Body of pancreas (tissue), 4 donors: ENCODE data around the gene CST6. TPM values are rescaled to one million over a fixed set of nuclear protein-coding genes. Genes with fewer than 3 reads are reported as not detected.

Experiments used
- ATAC-seq: fragments of 150-250 bp; one replicate; pipeline ENCODE4 v1.9.1; 2016
- DNase-seq, 4 donors: peaks; one replicate each; pipeline ENCODE4 v3.0.0-alpha.2; 2019
- H3K27ac ChIP-seq, 4 donors: fragments of 200-600 bp; sonication (generic); 1 replicate in 3 of 4; 2 replicates in 1 of 4; pipeline versions ENCODE4 v1.5.1 to v1.6.1; 2016 to 2019; ENCODE audit warnings: mild to moderate bottlenecking in 1 of 4, mixed read lengths in 1 of 4, moderate library complexity in 1 of 4
- H3K27me3 ChIP-seq, 2 donors: fragments of 200-600 bp; sonication (generic); one replicate each; pipeline ENCODE4 v1.6.0; 2016; ENCODE audit warnings: mild to moderate bottlenecking in 1 of 2
- H3K36me3 ChIP-seq, 2 donors: fragments of 200-600 bp; sonication (generic); replicated peaks in 1 of 2; 2 replicates each; pipeline ENCODE4 v1.5.1; 2016; ENCODE audit warnings: low read depth in 2 of 2; ENCODE audit not compliant: insufficient read depth in 1 of 2
- H3K4me1 ChIP-seq: fragments of 200-600 bp; sonication (generic); one replicate; pipeline ENCODE4 v1.6.0; 2016
- H3K4me3 ChIP-seq, 2 donors: fragments of 200-600 bp; sonication (generic); 1 replicate in 1 of 2; 2 replicates in 1 of 2; pipeline ENCODE4 v1.5.1; 2016 to 2019
- H3K9me3 ChIP-seq, 3 donors: fragments of 200-600 bp; sonication (generic); 1 replicate in 2 of 3; 2 replicates in 1 of 3; pipeline ENCODE4 v1.5.1; 2016
- POLR2A ChIP-seq, 3 donors: fragments of 450-650 bp; IDR thresholded peaks; one replicate each; pipeline ENCODE4 v1.6.1; 2016; ENCODE audit warnings: antibody characterized with exemption in 3 of 3, mild to moderate bottlenecking in 2 of 3
- WGBS, 2 donors: methylation state at CpG; one replicate each; pipeline ENCODE4 v1.1.5; 2017; 5-methylcytosine and 5-hydroxymethylcytosine counted together
- intact Hi-C: fragments of 100-400 bp; cut with DNase I; formaldehyde crosslinking; loops from one replicate; pipeline ENCODE4 v1.15.1; 2023
- total RNA-seq, 2 donors: library from RNA; depleted of rRNA; stranded (reverse); fragments of >200 nt; gene quantifications; one replicate each; pipeline ENCODE4 v1.1.0, GENCODE V29; 2016
- TF ChIP-seq, protein P1 (sequence below), 7 experiments: fragments of 450-650 bp in 4 of 7; fragments of 200-600 bp in 3 of 7; sonication (generic) in 3 of 7; IDR thresholded peaks; one replicate each; pipeline ENCODE4 v1.5.1; 2016 to 2019; ENCODE audit warnings: antibody characterized with exemption in 7 of 7

CST6 gene, protein sequence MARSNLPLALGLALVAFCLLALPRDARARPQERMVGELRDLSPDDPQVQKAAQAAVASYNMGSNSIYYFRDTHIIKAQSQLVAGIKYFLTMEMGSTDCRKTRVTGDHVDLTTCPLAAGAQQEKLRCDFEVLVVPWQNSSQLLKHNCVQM
- total RNA-seq: not detected

- H3K36me3 ChIP-seq: no peaks in the 10 kb centered on the region
- ATAC-seq: peak; percentile 31
- no peak within 1 kb of the TSS for H3K4me3 ChIP-seq
- H3K9me3 ChIP-seq: no peaks in the 10 kb centered on the region
- no peak for DNase-seq
- no peaks in the 10 kb centered on the region for H3K4me1 ChIP-seq
- H3K27ac ChIP-seq: peak within 1 kb of the TSS in 3 of 4 donors; percentile 45 to 51 (median 49)
- TF ChIP-seq, protein P1, sequence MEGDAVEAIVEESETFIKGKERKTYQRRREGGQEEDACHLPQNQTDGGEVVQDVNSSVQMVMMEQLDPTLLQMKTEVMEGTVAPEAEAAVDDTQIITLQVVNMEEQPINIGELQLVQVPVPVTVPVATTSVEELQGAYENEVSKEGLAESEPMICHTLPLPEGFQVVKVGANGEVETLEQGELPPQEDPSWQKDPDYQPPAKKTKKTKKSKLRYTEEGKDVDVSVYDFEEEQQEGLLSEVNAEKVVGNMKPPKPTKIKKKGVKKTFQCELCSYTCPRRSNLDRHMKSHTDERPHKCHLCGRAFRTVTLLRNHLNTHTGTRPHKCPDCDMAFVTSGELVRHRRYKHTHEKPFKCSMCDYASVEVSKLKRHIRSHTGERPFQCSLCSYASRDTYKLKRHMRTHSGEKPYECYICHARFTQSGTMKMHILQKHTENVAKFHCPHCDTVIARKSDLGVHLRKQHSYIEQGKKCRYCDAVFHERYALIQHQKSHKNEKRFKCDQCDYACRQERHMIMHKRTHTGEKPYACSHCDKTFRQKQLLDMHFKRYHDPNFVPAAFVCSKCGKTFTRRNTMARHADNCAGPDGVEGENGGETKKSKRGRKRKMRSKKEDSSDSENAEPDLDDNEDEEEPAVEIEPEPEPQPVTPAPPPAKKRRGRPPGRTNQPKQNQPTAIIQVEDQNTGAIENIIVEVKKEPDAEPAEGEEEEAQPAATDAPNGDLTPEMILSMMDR (IDR thresholded peaks at IDR 0.05): no peak
- 6% methylated on average over 61 of the region's 61 CpGs; no CpG with 5 or more reads in 1 of the 2 donors for WGBS, 2 donors
- intact Hi-C loops: no loop called here
- H3K27me3 ChIP-seq: no peaks in the 10 kb centered on the region
Observed at GRCh38 chr11:66011785-66012303, at the start of gene CST6. Gene CST6, plus strand, starts transcription at chr11:66012008. Its CDS starts 37 bp downstream, at chr11:66012045.

GRCh38 chr11:65962141-65962564, 49.7 kb upstream of the CST6 start:
- intact Hi-C loops: no loop called here
- Histone ChIP-seq H3K27me3 (no peaks in the 10 kb centered on the region), H3K4me3 (peak overlapping the region; percentile 98 to 99), H3K9me3 (no peaks in the 10 kb centered on the region), H3K27ac (peak overlapping the region in 3 of 4 donors; percentile 37 to 89 (median 60)), H3K36me3 (peaks cover 8 to 22% of the 10 kb centered on the region in 2 donors), H3K4me1 (peaks cover 26% of the 10 kb centered on the region)
- TF ChIP-seq, protein P1 (IDR thresholded peaks at IDR 0.05): no peak
- no peak for TF ChIP-seq POLR2A (IDR thresholded peaks at IDR 0.05)
- 0 to 1% methylated on average over 8 to 13 of the region's 13 CpGs for WGBS, 2 donors
- ATAC-seq (no peak), DNase-seq (no peak)

GRCh38 chr11:65964906-65965305, 46.9 kb upstream of the CST6 start:
- ATAC-seq (no peak), DNase-seq (no peak)
- Histone ChIP-seq H3K9me3 (no peaks in the 10 kb centered on the region), H3K4me3 (no peak overlapping the region), H3K27me3 (no peaks in the 10 kb centered on the region), H3K27ac (no peak overlapping the region), H3K36me3 (peaks cover 11 to 39% of the 10 kb centered on the region in 2 donors), H3K4me1 (peaks cover 26% of the 10 kb centered on the region)
- TF ChIP-seq, protein P1 (IDR thresholded peaks at IDR 0.05): no peak
- TF ChIP-seq POLR2A (IDR thresholded peaks at IDR 0.05): no peak
- WGBS, 2 donors: 77 to 80% methylated on average over 5 to 9 of the region's 10 CpGs
- intact Hi-C loops: no loop called here

DNA sequence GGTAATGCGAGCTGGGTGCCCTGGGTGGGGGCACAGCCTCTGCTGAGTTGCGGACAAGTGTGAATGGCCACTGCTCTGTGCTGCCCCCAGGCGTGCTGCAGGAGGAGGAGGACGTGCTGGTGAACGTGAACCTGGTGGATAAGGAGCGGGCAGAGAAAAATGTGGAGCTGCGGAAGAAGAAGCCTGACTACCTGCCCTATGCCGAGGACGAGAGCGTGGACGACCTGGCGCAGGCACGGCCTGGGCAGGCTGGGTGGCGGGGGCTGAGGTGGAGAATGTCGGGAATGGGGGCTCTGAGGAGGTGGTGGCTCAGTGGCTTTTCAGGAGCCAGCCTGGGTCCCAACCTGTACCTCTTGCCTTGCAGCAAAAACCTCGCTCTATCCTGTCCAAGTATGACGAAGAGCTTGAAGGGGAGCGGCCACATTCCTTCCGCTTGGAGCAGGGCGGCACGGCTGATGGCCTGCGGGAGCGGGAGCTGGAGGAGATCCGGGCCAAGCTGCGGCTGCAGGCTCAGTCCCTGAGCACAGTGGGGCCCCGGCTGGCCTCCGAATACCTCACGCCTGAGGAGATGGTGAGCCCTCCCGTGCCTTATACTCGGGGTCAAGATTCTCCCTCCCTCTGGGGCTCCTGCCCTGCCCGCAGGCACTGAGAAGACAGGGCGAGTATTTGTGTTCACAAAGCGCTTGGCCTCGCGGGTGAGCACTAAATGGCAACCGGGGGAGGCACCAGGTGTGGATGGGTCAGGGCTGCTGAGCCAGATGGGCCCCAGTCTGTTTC, 45.6 kb upstream of the CST6 start:
- DNase-seq (no peak), ATAC-seq (no peak)
- no peaks in the 10 kb centered on the region for H3K27me3 ChIP-seq
- H3K9me3 ChIP-seq: no peaks in the 10 kb centered on the region
- H3K27ac ChIP-seq: no peak overlapping the region
- intact Hi-C loops: no loop called here
- peaks cover 11 to 39% of the 10 kb centered on the region in 2 donors for H3K36me3 ChIP-seq
- H3K4me1 ChIP-seq: peaks cover 20% of the 10 kb centered on the region
- H3K4me3 ChIP-seq: no peak overlapping the region
- 90 to 96% methylated on average over 23 to 33 of the region's 36 CpGs for WGBS, 2 donors
- TF ChIP-seq, protein P1 (IDR thresholded peaks at IDR 0.05): no peak
- TF ChIP-seq POLR2A (IDR thresholded peaks at IDR 0.05): no peak
